Lung (tissue), 12 donors: ENCODE results near the gene DST. TPM values are rescaled to one million over a fixed set of nuclear protein-coding genes. Genes with fewer than 3 reads are reported as not detected.

Experiments
- ATAC-seq: fragments of 200-7000 bp; cut with Tn5 transposase; one replicate; pipeline ENCODE4 v1.9.1; 2020; ENCODE audit warnings: moderate number of reproducible peaks; ENCODE audit not compliant: insufficient read depth, low FRiP score
- DNase-seq, 3 donors: peaks; one replicate each; pipeline ENCODE4 v3.0.0-alpha.2; 2013 to 2017
- H3K27ac ChIP-seq, 2 donors: one replicate each; pipeline ENCODE4 v1.5.1; 2013; ENCODE audit warnings: mild to moderate bottlenecking in 2 of 2, moderate library complexity in 2 of 2, control low read depth in 1 of 2, inconsistent platforms in 1 of 2, low read depth in 1 of 2, low read length in 1 of 2
- H3K27me3 ChIP-seq, 3 donors: one replicate each; pipeline ENCODE4 v1.5.1; 2013; ENCODE audit warnings: low read length in 2 of 3; ENCODE audit not compliant: control insufficient read depth in 3 of 3, insufficient read depth in 3 of 3
- H3K36me3 ChIP-seq, 4 donors: one replicate each; pipeline ENCODE4 v1.5.1; 2013; ENCODE audit warnings: low read length in 4 of 4, mild to moderate bottlenecking in 1 of 4, moderate library complexity in 1 of 4; ENCODE audit not compliant: control insufficient read depth in 4 of 4, insufficient read depth in 4 of 4
- H3K4me1 ChIP-seq, 5 donors: one replicate each; pipeline ENCODE4 v1.5.1; 2013; ENCODE audit warnings: low read length in 5 of 5, mild to moderate bottlenecking in 2 of 5, moderate library complexity in 1 of 5; ENCODE audit not compliant: control insufficient read depth in 5 of 5, insufficient read depth in 5 of 5
- H3K4me3 ChIP-seq: one replicate; pipeline ENCODE4 v1.5.1; 2013; ENCODE audit warnings: mild to moderate bottlenecking, control low read depth, moderate library complexity
- H3K9ac ChIP-seq, 2 donors: one replicate each; pipeline ENCODE4 v1.5.1; 2013; ENCODE audit warnings: low read length in 2 of 2, control low read depth in 1 of 2; ENCODE audit not compliant: insufficient read depth in 1 of 2
- H3K9me3 ChIP-seq, 4 donors: one replicate each; pipeline ENCODE4 v1.5.1; 2013; ENCODE audit warnings: low read length in 3 of 4, mild to moderate bottlenecking in 1 of 4, moderate library complexity in 1 of 4; ENCODE audit not compliant: control insufficient read depth in 4 of 4, insufficient read depth in 3 of 4
- CTCF ChIP-seq: IDR thresholded peaks from 2 replicates; pipeline ENCODE4 v1.5.1; 2012; ENCODE audit warnings: mild to moderate bottlenecking; ENCODE audit errors: control extremely low read depth, extremely low read depth
- WGBS, 2 donors: extraction: QIAGEN DNeasy Blood & Tissue Kit; methylation state at CpG; one replicate each; pipeline ENCODE4 v1.1.7; 2013; 5-methylcytosine and 5-hydroxymethylcytosine counted together
- polyA plus RNA-seq, 2 donors: library from polyadenylated mRNA; stranded (reverse); fragments of 200-250 nt; gene quantifications; one replicate each; pipeline ENCODE4 v1.2.1, GENCODE V29; 2013
- total RNA-seq, 2 donors: library from RNA; depleted of rRNA in 1 of 2; stranded (reverse); fragments of >200 nt in 1 of 2; gene quantifications; one replicate each; pipeline ENCODE4 v1.2.1, GENCODE V29; 2014 to 2021
- donor health status: control.
- donor health status: control.
- donor health status: Bipolar disorder and iron deficiency.
- donor health status: healthy.
- donor health status: DM: yes; HTN: yes; CAD: no.

Gene DST
- total and polyA plus RNA-seq, 4 donors = 40.7 to 835 (median 201) TPM

GRCh38 chr6:56433119-56433518 is 209.6 kb downstream of the DST start:
- H3K9ac ChIP-seq = no peak overlapping the region
- WGBS, 2 donors = 79 to 89% methylated on average over 36 of the region's 36 CpGs
- H3K4me1 ChIP-seq = no peaks in the 10 kb centered on the region
- H3K9me3 ChIP-seq = peaks cover 0 to 3% (median 1%) of the 10 kb centered on the region in 4 donors
- TF ChIP-seq CTCF = no peak
- no peak overlapping the region for H3K4me3 ChIP-seq
- ATAC-seq = no peak
- no peaks in the 10 kb centered on the region for H3K27me3 ChIP-seq
- H3K36me3 ChIP-seq = no peaks in the 10 kb centered on the region
- no peak overlapping the region for H3K27ac ChIP-seq
- DNase-seq = no peak

GRCh38 chr6:56432194-56432593 is 210.5 kb downstream of the DST start:
- no peak overlapping the region for H3K9ac ChIP-seq
- H3K4me3 ChIP-seq = no peak overlapping the region
- no peak for TF ChIP-seq CTCF
- H3K27me3 ChIP-seq = no peaks in the 10 kb centered on the region
- ATAC-seq = no peak
- H3K36me3 ChIP-seq = no peaks in the 10 kb centered on the region
- H3K9me3 ChIP-seq = peaks cover 0 to 3% (median 1%) of the 10 kb centered on the region in 4 donors
- no peak overlapping the region for H3K27ac ChIP-seq
- DNase-seq = no peak
- H3K4me1 ChIP-seq = no peaks in the 10 kb centered on the region
- WGBS, 2 donors = 97 to 99% methylated on average over 24 of the region's 24 CpGs

GRCh38 chr6:56430629-56431600 is 211.8 kb downstream of the DST start:
- no peak for TF ChIP-seq CTCF
- H3K36me3 ChIP-seq = no peaks in the 10 kb centered on the region
- H3K9me3 ChIP-seq = peaks cover 0 to 3% (median 1%) of the 10 kb centered on the region in 4 donors
- DNase-seq = no peak
- H3K27ac ChIP-seq = no peak overlapping the region
- H3K4me1 ChIP-seq = peaks cover 0 to under 1% (median 0%) of the 10 kb centered on the region in 5 donors
- no peaks in the 10 kb centered on the region for H3K27me3 ChIP-seq
- no peak overlapping the region for H3K9ac ChIP-seq
- ATAC-seq = no peak
- H3K4me3 ChIP-seq = no peak overlapping the region
- 92 to 94% methylated on average over 34 of the region's 34 CpGs for WGBS, 2 donors
